ENCODE results near the gene BICC1. TPM values are rescaled to one million over a fixed set of nuclear protein-coding genes. Genes with fewer than 3 reads are reported as not detected.

Gene BICC1
- total and polyA plus RNA-seq, 2 donors (not counting 3 experiments of a cell fraction or from before 2014, with no cell fraction given): 0.06 to 0.29 TPM

GRCh38 chr10:58797356-58797755 is 284.7 kb downstream of the BICC1 start:
- Histone ChIP-seq H3K9me3 (replicated peaks; ENCODE audit: control insufficient read depth, insufficient read depth, low read length) (no peaks in the 10 kb centered on the region), H3K27ac (ENCODE audit: insufficient read depth, low read depth, low read length) (no peak overlapping the region), H3K4me1 (ENCODE audit: control insufficient read depth, extremely low read depth, insufficient read depth, low read length) (peaks cover 4% of the 10 kb centered on the region), H3K27me3 (ENCODE audit: control insufficient read depth in 2 of 2, insufficient read depth in 2 of 2, low read length in 2 of 2) (no peaks in the 10 kb centered on the region), H3K4me3 (replicated peaks in 1 of 3; ENCODE audit: insufficient read depth in 1 of 3, low read depth in 1 of 3, low read length in 3 of 3) (no peak overlapping the region), H3K79me2 (ENCODE audit: control insufficient read depth, insufficient read depth, low read length) (no peaks in the 10 kb centered on the region), H2AFZ (ENCODE audit: low read depth, low read length) (no peak overlapping the region), H4K20me1 (replicated peaks; ENCODE audit: control insufficient read depth, extremely low read depth, insufficient read depth, low read length) (no peaks in the 10 kb centered on the region), H3K4me2 (ENCODE audit: insufficient read depth, low read length) (no peak overlapping the region), H3K9me1 (replicated peaks; ENCODE audit: control insufficient read depth, extremely low read depth, insufficient read depth, low read length) (no peaks in the 10 kb centered on the region), H3K36me3 (ENCODE audit: control insufficient read depth in 2 of 2, extremely low read depth in 1 of 2, insufficient read depth in 2 of 2, low read length in 2 of 2) (no peaks in the 10 kb centered on the region), H3K9ac (replicated peaks; ENCODE audit: extremely low read depth, insufficient read depth, low read length) (no peak overlapping the region)
- FAIRE-seq (no peak), DNase-seq (ENCODE audit: low read depth, low spot score) (no peak)
- intact Hi-C loops (cut with micrococcal nuclease) (no loop called here), dilution Hi-C loops (cut with MboI; ENCODE audit: extremely low pct_ligation_motif_present, low sequenced_read_pairs) (no loop called here)
- ChIA-PET POLR2A (no interaction called here), CTCF (no interaction called here)
- BruUV-seq (replicated peaks): no TSS peak
- no peak for TF ChIP-seq FOS (IDR thresholded peaks at IDR 0.05; ENCODE audit: borderline replicate concordance, insufficient read depth, low read length)
- no peak for TF ChIP-seq GATA2 (IDR thresholded peaks at IDR 0.05; ENCODE audit: insufficient read depth, insufficient read length, low read depth, low read length)
- no peak for TF ChIP-seq JUN (IDR thresholded peaks at IDR 0.05; ENCODE audit: borderline replicate concordance, insufficient read depth, insufficient read length, low read depth)
- no peak for TF ChIP-seq EZH2 (IDR thresholded peaks at IDR 0.05; ENCODE audit: borderline replicate concordance, low read depth, low read length, severe bottlenecking)
- TF ChIP-seq, protein P1, sequence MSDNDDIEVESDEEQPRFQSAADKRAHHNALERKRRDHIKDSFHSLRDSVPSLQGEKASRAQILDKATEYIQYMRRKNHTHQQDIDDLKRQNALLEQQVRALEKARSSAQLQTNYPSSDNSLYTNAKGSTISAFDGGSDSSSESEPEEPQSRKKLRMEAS (IDR thresholded peaks at IDR 0.05; ENCODE audit: insufficient read depth, insufficient read length): no peak
- TF ChIP-seq POLR2AphosphoS5 (IDR thresholded peaks at IDR 0.05; ENCODE audit: insufficient read depth, low read depth, low read length): no peak
- no peak for TF ChIP-seq POLR2A (IDR thresholded peaks at IDR 0.05; ENCODE audit: low read depth, low read length)
- no peak for TF ChIP-seq MYC (IDR thresholded peaks at IDR 0.05; ENCODE audit: low read depth, low read length)
- TF ChIP-seq CTCF (IDR thresholded peaks at IDR 0.05; ENCODE audit: extremely low read depth in 1 of 2, insufficient read depth in 1 of 2, low read depth in 1 of 2, low read length in 2 of 2): no peak
